ENCODE data around the gene GSTO1.

The GSTO1 gene

DNA sequence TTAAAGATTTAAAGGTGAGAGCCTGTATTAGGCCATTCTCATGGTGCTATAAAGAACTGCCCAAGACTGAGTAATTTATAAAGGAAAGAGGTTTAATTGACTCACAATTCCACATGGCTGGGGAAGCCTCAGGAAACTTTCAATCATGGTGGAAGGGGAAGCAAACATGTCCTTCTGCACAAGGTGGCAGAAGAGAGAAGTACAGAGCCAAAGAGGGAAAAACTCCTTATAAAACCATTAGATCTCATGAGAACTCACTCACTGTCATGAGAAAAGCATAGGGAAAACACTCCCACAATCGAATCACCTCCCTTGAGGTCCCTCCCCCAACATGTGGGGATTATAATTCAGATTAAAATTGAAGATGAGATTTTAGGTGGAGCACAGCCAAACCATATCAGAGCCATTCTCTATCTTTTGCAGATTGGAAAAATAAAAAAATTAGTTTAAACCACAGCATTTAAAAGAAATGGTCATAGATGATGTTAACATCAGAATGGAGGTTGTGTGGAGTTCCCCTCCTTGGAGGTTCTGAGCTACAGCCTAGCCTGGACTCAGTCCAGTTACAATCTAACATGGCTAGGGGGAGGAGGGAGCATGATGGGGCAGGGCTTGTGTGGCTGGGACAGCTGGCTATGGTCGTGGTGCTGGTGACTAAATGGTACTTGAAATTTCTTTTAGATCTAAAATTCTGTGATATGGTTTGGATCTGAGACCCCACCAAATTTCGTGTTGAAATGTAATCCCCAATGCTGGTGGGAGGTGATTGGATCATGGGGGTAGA is 47.4 kb downstream of the GSTO1 start:
- Mint-ChIP-seq H3K9me3 (ENCODE audit: low read depth) (no peaks in the 10 kb centered on the region), H3K36me3 (no peaks in the 10 kb centered on the region), H3K27me3 (no peaks in the 10 kb centered on the region), H3K4me1 (ENCODE audit: low read depth) (peaks cover 42% of the 10 kb centered on the region), H3K4me3 (no peak overlapping the region), H3K27ac (no peak overlapping the region)

DNA sequence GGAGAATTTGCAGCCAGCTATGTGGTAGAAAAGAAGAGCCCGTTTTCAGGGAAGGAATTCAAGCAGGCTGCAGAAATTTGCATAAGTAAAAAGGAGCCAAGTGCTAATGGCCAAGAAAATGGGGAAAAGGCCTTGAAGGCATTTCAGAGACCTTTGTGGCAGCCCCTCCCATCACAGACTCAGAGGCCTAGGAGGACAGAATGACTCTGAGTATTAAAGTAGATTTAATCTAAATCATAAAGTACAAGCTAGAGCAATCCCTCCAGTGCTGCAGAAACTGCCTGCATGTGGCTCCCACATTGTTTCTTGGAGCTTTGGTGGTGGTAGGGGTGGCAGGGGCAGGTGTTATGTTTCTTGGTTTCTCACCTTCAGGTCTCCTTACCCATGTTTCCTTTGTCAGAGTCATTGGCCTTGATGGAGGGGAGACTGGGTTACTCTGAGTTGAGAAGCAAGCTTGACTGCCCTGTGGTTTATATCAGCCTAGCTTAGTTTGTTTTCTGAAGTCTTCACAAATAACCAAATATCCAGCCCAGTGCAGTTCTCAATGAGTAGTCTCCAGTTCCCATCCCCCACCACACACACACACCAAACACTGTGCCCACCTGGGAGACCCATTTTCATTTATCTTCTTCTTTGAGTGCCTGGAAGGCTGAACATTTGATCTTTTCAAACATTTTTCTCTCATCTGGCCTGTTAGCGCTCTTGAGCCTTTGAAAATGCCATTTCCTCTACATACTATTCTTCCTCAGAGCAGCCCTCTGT is 49.1 kb downstream of the GSTO1 start:
- Mint-ChIP-seq H3K9me3 (ENCODE audit: low read depth) (no peaks in the 10 kb centered on the region), H3K27ac (peak overlapping the region; percentile 24), H3K4me1 (ENCODE audit: low read depth) (peaks cover 59% of the 10 kb centered on the region), H3K27me3 (no peaks in the 10 kb centered on the region), H3K36me3 (no peaks in the 10 kb centered on the region), H3K4me3 (no peak overlapping the region)

DNA sequence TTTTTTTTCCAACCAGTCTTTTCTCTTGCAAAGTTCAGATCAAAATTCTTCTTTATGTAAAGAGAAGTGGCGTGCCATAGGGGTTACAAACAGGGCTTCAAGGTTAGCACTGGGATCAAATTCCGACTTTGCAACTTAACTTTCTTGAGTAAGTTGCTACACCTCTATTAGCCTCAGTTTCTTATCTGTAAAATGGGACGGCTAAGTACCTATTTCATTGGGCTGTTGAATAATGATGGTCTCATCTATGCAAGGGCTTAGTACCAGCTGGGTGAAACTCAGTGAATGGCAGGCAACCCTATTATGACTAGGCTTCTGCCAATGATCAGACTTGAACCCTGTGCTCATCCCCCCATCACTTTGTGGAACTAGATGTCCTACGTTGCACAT is 49.7 kb downstream of the GSTO1 start:
- Mint-ChIP-seq H3K4me3 (no peak overlapping the region), H3K36me3 (peaks cover 2% of the 10 kb centered on the region), H3K27ac (peak overlapping the region; percentile 16)

DNA sequence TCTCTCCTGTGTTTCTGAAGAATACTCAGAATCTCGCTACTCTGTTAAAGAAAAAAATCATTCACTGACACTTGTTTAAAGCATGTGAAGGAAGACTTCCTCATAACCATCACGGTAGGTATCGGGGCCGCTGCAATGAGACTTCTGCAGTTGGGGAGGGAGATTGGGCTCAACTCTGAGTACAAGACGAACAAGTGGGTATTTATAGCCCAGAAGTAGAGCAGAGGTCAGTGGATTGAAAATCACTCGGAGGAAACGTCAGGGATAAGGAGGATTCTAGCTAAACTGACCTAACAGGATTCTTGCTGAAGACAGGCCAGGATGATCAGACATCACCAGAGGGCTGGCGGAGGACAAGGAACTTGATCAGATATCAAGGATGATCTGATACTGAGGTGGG is 50.2 kb downstream of the GSTO1 start:
- Mint-ChIP-seq H3K4me3 (no peak overlapping the region), H3K4me1 (ENCODE audit: low read depth) (peaks cover 65% of the 10 kb centered on the region), H3K27ac (no peak overlapping the region), H3K27me3 (no peaks in the 10 kb centered on the region), H3K36me3 (peaks cover 2% of the 10 kb centered on the region), H3K9me3 (ENCODE audit: low read depth) (no peaks in the 10 kb centered on the region)

More for the DNA sequence above, 49.7 kb downstream of the GSTO1 start:
- Mint-ChIP-seq H3K9me3 (ENCODE audit: low read depth) (no peaks in the 10 kb centered on the region), H3K4me1 (ENCODE audit: low read depth) (peaks cover 62% of the 10 kb centered on the region), H3K27me3 (no peaks in the 10 kb centered on the region)

DNA sequence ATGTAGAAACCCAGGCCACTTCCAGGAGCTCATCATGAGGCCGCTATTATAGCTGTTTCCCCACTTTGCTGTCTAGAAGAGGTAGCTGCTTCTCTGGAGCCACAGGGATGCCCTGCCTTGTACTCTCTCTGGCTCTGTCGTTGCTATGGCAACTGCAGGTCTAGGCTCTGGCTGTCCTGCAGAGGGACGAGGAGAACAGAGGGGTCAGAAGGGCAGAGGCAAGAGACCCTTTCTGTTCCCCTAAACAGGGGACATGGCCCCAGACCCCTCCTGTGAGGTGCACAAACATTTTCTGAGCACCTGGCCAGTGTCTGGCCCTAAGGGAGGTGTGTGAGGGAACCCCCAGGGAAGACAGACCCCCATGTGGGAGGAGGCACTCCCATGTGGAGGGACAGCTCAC is 52.2 kb downstream of the GSTO1 start:
- H3K9me3 Mint-ChIP-seq (ENCODE audit: low read depth): no peaks in the 10 kb centered on the region
- H3K36me3 Mint-ChIP-seq: peaks cover 2% of the 10 kb centered on the region
- H3K27me3 Mint-ChIP-seq: no peaks in the 10 kb centered on the region
- H3K27ac Mint-ChIP-seq: no peak overlapping the region
- H3K4me1 Mint-ChIP-seq (ENCODE audit: low read depth): peaks cover 57% of the 10 kb centered on the region
- H3K4me3 Mint-ChIP-seq: no peak overlapping the region

DNA sequence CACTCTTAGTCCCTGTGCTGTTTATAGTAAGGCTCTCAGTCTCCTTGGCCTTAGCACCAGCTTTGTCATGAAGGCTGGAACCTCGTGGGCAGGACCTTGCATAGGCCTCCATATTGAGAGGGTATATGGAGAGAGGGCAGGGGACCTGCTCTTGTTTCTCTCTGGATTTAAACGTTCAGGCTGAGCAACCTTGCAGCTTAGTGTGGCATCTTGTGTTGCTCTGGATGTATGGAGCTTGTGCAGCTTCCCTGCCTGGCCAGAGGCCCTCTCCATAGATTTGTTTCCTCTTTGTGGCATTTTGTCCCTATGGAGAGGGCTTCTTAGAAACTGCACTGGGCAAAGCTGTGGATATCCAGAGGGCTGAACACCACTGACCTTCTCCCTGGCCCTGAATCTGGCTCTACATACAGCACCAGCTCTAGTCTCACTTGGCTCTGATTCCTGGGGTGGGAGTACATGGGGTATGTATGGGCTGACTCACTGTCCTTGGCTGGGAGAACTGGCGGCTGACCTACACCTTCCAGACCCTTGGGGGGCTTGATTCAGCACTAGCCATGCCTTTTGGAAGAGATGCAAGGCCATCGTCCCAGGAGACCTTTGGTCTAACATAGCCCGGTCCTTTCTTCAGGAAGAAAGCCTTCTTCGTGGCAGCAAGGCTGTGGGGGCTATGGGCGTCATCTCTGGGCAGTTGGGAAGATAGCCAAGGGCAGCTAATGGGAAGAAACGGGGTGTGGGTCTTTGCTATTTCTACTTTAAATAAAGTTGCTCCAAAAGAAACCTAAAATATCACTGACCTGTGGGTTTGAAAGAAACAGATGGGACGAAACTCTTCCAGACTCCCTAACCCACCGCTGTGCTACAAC is 53.1 kb downstream of the GSTO1 start:
- Mint-ChIP-seq H3K27me3 (no peaks in the 10 kb centered on the region), H3K4me1 (ENCODE audit: low read depth) (peaks cover 57% of the 10 kb centered on the region), H3K9me3 (ENCODE audit: low read depth) (no peaks in the 10 kb centered on the region), H3K4me3 (peak overlapping the region; percentile 65), H3K36me3 (peaks cover 2% of the 10 kb centered on the region), H3K27ac (peak overlapping the region; percentile 78)

DNA sequence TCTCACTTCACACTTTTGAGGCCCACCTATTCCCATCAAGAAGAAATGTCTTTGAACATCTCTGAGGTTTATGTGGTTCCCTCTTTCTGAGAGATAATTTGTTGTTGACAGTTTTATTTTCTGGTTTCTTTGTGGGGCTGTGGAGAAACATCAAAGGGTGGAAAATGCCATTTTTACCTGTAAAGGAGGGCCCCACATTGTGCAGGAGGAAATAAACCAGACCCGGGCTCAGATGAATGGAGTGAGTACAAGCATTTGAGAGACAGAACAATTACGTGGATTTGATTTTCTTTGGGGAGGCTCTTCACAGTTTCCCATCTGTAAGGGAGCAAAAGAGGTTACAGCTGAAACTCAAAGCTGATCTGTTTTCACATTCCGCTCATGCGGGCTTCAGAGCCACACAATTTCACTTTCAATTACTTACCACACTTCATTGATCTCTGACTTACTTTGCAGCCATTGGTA is 53.8 kb downstream of the GSTO1 start:
- H3K27ac Mint-ChIP-seq: peak overlapping the region; percentile 78
- H3K36me3 Mint-ChIP-seq: peaks cover 2% of the 10 kb centered on the region
- no peaks in the 10 kb centered on the region for H3K27me3 Mint-ChIP-seq
- peaks cover 57% of the 10 kb centered on the region for H3K4me1 Mint-ChIP-seq (ENCODE audit: low read depth)
- H3K4me3 Mint-ChIP-seq: peak overlapping the region; percentile 65
- H3K9me3 Mint-ChIP-seq (ENCODE audit: low read depth): no peaks in the 10 kb centered on the region

DNA sequence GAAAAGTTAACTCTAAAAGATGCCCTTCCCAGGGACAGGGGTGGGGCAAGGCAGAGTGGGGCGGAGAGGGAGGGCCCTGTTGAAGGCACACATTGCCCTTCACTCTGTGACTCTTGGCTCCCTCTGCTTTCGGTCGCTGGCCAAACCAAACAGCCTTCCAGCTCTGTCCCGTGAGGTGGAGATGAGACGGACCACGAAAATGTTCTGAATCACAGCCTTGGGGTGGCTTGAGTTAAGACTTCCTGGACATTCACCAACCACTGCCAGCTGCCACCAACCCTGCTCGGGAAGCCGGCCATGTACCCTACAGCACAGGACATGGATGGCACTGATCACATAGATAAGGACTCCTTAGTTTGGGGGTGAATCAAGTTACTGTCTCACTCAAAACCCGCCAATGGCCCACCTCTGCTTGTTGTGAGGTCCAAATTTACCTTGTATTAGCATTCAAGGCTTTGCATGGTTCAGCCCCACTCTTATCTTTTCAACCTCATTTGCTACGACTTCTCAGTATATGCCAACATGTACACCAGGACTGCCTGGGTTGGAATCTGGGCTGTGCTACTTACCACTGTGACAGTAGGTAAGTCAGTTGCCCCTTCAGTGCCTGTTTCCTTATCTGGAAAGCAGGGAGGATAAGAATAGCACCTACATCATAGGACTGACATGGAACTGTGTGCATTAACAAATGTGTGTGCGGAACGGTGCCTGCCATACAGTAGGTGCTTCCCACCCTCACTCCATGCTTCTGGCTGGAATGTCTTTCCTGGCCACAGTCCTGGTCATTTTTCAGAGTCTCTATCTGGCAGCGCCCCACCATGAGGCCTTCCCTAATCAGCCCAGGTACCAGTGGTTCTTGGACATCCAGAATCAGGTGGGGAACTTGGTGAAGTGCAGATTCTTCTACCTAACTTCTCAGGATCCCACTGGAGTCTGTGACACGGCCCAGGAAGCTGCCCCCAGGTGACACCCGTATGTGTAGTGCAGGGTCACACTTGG is 55.6 kb downstream of the GSTO1 start:
- H3K27ac Mint-ChIP-seq: peak overlapping the region; percentile 34
- H3K9me3 Mint-ChIP-seq (ENCODE audit: low read depth): no peaks in the 10 kb centered on the region
- no peaks in the 10 kb centered on the region for H3K27me3 Mint-ChIP-seq
- H3K36me3 Mint-ChIP-seq: peaks cover 2% of the 10 kb centered on the region
- peaks cover 50% of the 10 kb centered on the region for H3K4me1 Mint-ChIP-seq (ENCODE audit: low read depth)
- no peak overlapping the region for H3K4me3 Mint-ChIP-seq

DNA sequence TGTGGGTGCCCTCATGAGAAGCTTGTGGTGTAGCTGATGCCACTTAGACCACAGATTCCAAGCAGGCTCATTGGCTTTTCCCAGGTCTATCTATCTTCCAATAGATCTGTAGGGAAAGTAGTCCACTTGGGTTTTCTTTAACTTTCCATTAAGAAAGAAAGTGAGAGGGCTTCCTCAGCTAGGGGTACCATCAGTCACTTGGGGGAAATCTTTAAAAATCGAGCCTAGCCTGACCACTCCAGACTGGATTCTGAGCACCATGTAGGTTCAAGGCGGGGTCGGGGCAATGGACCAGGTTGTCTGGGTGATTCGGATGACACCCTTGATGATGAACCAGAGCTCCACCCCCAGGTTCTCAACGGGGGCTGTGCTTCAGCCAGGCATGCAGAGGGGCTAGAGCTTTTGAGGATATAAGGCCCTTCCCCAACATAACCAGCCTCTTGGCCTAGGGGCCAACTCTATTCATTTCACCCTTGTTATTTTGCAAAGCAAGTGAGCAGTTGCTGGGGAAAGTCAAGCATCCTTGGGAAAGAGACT is 56.6 kb downstream of the GSTO1 start:
- no peaks in the 10 kb centered on the region for H3K9me3 Mint-ChIP-seq (ENCODE audit: low read depth)
- H3K36me3 Mint-ChIP-seq: peaks cover 2% of the 10 kb centered on the region
- no peaks in the 10 kb centered on the region for H3K27me3 Mint-ChIP-seq
- peaks cover 43% of the 10 kb centered on the region for H3K4me1 Mint-ChIP-seq (ENCODE audit: low read depth)
- no peak overlapping the region for H3K4me3 Mint-ChIP-seq
- H3K27ac Mint-ChIP-seq: no peak overlapping the region

DNA sequence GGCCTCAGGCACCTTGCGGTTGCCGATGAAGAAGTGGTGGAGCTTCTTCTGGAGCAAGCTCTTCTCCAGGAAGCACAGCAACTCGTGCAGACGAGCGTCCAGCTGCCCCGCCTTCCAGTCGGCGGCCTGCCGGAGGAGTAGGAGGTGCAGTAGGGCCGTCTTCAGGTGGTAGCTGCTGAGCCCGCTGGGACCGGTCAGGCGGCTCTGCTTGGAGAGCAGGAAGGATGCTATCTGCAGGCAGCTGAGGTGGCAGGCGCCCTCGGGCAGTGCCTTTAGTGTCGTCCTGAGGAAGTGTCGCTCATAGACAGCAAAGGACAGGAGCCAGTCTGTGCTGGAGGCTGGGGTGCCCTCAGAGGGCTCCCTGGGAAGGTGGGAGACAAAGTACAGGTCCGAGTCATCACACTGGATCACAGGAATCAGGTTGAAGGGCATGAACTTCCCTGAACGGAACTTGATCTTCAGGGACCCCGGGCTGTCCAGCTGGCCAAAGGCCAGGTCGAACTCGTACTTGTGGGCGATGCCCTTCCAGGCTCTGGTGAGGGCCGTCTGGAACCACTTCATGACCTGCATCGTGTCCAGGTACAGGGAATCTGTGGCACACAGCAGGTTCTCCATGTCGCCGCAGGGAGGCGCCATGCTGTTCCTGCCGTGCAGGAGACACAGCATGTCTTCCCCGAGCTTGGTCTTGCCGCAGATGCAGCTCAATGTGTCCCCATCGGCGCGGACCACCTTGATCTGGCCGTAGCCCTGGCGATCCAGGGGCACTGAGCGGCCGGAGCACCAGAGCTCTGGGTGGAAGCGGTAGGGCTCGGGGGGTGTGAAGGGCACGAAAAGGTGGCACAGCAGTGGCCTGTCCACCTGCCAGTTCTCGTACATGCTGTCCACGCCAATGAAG is 60.1 kb downstream of the GSTO1 start:
- Mint-ChIP-seq H3K36me3 (no peaks in the 10 kb centered on the region), H3K4me1 (ENCODE audit: low read depth) (peaks cover 34% of the 10 kb centered on the region), H3K4me3 (no peak overlapping the region), H3K9me3 (ENCODE audit: low read depth) (no peaks in the 10 kb centered on the region), H3K27me3 (no peaks in the 10 kb centered on the region), H3K27ac (no peak overlapping the region)

DNA sequence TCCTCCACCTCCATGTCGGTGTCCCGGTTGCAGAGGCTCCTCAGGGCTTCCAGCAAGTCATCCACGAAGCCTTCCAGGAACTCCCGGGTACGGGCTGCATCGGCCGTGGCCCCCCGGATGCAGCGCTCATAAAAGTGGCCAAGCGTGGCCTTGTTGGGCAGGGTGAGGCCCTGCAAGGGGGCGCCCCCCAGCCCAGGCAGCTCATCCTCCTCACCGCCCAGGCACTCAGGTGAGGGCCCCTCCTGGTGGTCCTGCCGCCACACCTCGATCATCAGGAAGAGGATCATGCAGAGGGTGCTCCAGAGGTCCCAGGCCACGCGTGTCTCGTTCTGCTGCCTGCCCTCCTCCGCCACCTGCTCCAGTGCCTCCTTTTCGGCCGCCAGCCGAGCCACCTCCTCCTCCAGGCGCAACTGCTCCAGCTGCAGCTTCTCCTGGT is 60.8 kb downstream of the GSTO1 start:
- Mint-ChIP-seq H3K4me1 (ENCODE audit: low read depth) (peaks cover 34% of the 10 kb centered on the region), H3K36me3 (no peaks in the 10 kb centered on the region), H3K27me3 (no peaks in the 10 kb centered on the region), H3K4me3 (no peak overlapping the region), H3K9me3 (ENCODE audit: low read depth) (no peaks in the 10 kb centered on the region), H3K27ac (no peak overlapping the region)

DNA sequence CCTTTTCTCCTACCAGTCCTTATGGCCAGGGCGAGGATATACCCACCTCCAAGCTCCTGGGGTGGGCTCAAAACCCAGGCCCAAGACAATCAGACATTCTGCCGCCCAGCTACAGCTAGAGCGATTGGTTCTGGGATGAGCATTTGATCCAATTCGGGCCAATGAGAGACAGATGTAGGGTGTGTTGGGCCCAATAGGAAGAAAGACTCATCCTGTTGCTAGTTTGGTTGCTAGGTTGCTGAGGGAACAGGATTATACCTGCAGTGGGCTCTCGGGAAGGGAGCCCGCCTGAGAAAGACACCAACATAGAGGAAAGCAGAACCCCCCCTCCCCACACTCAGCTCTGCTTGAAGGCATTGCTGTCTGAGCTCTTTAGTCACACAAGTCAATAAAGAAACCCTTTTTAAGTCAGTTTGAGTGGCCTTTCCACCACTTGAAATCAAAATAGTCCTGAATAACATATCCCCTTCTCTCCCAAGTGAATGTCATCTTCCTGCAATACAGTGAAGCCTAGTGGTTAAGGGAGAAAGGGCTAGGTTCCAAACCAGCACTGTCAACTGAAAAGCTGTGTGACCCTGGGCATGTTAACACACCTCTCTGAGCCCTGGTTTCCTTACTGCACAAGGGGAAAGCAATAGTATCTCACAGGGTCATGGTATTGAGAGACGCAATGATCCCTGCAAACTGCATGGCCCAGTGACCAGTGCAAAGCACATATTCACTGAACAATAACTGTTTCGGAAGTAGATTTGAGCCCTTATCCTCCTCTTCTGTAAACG is 61.8 kb downstream of the GSTO1 start:
- H3K4me3 Mint-ChIP-seq: no peak overlapping the region
- no peak overlapping the region for H3K27ac Mint-ChIP-seq
- H3K4me1 Mint-ChIP-seq (ENCODE audit: low read depth): peaks cover 38% of the 10 kb centered on the region
- no peaks in the 10 kb centered on the region for H3K27me3 Mint-ChIP-seq
- H3K36me3 Mint-ChIP-seq: no peaks in the 10 kb centered on the region
- H3K9me3 Mint-ChIP-seq (ENCODE audit: low read depth): no peaks in the 10 kb centered on the region

All from activated naive CD8-positive, alpha-beta T cell (primary cell).